ENCODE results near the gene PFKFB1. TPM values are rescaled to one million over a fixed set of nuclear protein-coding genes. Genes with fewer than 3 reads are reported as not detected.

Gene PFKFB1
- total RNA-seq, 1 experiment from 2014 or later, result 0.81 TPM

DNA sequence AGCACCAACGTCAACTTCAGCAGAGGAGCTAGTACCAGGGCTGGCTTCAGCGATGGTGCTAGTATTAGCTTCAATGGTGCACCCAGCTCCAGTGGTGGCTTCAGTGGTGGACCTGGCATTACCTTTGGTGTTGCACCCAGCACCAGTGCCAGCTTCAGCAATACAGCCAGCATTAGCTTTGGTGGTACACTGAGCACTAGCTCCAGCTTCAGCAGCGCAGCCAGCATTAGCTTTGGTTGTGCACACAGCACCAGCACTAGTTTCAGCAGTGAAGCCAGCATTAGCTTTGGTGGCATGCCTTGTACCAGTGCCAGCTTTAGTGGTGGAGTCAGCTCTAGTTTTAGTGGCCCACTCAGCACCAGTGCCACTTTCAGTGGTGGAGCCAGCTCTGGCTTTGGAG is 65.1 kb downstream of the PFKFB1 start:
- ATAC-seq, result no peak
- Histone ChIP-seq H3K4me1 (ENCODE audit: control insufficient read depth in 1 of 2, insufficient read depth in 2 of 2, low read length in 2 of 2) (no peaks in the 10 kb centered on the region), H4K20me1 (ENCODE audit: insufficient read depth) (no peaks in the 10 kb centered on the region), H3K4me3 (replicated peaks in 1 of 2; ENCODE audit: low read depth in 1 of 2, low read length in 2 of 2) (no peak overlapping the region), H3K9ac (ENCODE audit: low read length) (no peak overlapping the region), H2AFZ (ENCODE audit: low read depth, low read length, poor library complexity, severe bottlenecking) (no peak overlapping the region), H3K36me3 (ENCODE audit: control insufficient read depth in 1 of 2, insufficient read depth in 2 of 2, low read length in 2 of 2) (no peaks in the 10 kb centered on the region), H3K9me2 (ENCODE audit: insufficient read depth) (no peaks in the 10 kb centered on the region), H3K79me2 (ENCODE audit: insufficient read depth, low read length) (no peaks in the 10 kb centered on the region), H3K4me2 (ENCODE audit: low read length) (no peak overlapping the region), H3K9me3 (ENCODE audit: control insufficient read depth in 1 of 2, insufficient read depth in 1 of 2, low read depth in 1 of 2, low read length in 2 of 2) (no peaks in the 10 kb centered on the region), H3K27me3 (ENCODE audit: insufficient read depth, low read length) (no peaks in the 10 kb centered on the region), H3K27ac (ENCODE audit: low read depth, low read length) (no peak overlapping the region)
- ChIA-PET RAD21 (ENCODE audit: low non-redundant PET in 1 of 2, low total read pairs in 2 of 2, uncharacterized antibody in 2 of 2, unreplicated experiment in 2 of 2) (no interaction called here), CTCF (no interaction called here), POLR2A (no interaction called here)
- intact Hi-C loops (cut with micrococcal nuclease), result no loop called here
- no TSS peak for BruUV-seq (replicated peaks)
- TF ChIP-seq ZNF274 (IDR thresholded peaks at IDR 0.05; ENCODE audit: low read depth, low read length) (no peak), SIN3A (IDR thresholded peaks at IDR 0.05; ENCODE audit: low read depth) (no peak), EGR1 (IDR thresholded peaks at IDR 0.05; ENCODE audit: low read depth) (no peak), EZH2phosphoT487 (IDR thresholded peaks at IDR 0.05; ENCODE audit: borderline replicate concordance) (no peak), ELF1 (IDR thresholded peaks at IDR 0.05; ENCODE audit: borderline replicate concordance, low read depth) (no peak), TCF7L2 (IDR thresholded peaks at IDR 0.05; ENCODE audit: borderline replicate concordance, extremely low read depth, insufficient read depth, insufficient read length) (no peak), RAD21 (IDR thresholded peaks at IDR 0.05; ENCODE audit: low read depth) (no peak), EZH2 (IDR thresholded peaks at IDR 0.05) (no peak), CEBPB (IDR thresholded peaks at IDR 0.05; ENCODE audit: low read depth) (no peak), SP1 (IDR thresholded peaks at IDR 0.05; ENCODE audit: low read depth) (no peak), FOSL1 (IDR thresholded peaks at IDR 0.05; ENCODE audit: low read depth) (no peak), SRF (IDR thresholded peaks at IDR 0.05; ENCODE audit: low read depth) (no peak), YY1 (IDR thresholded peaks at IDR 0.05; ENCODE audit: extremely low read depth, insufficient replicate concordance, low read depth, low read length) (no peak), CBX3 (IDR thresholded peaks at IDR 0.05; ENCODE audit: low read depth) (no peak)
- TF ChIP-seq, protein P1, sequence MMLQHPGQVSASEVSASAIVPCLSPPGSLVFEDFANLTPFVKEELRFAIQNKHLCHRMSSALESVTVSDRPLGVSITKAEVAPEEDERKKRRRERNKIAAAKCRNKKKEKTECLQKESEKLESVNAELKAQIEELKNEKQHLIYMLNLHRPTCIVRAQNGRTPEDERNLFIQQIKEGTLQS (IDR thresholded peaks at IDR 0.05), result no peak
- TF ChIP-seq, protein P2, sequence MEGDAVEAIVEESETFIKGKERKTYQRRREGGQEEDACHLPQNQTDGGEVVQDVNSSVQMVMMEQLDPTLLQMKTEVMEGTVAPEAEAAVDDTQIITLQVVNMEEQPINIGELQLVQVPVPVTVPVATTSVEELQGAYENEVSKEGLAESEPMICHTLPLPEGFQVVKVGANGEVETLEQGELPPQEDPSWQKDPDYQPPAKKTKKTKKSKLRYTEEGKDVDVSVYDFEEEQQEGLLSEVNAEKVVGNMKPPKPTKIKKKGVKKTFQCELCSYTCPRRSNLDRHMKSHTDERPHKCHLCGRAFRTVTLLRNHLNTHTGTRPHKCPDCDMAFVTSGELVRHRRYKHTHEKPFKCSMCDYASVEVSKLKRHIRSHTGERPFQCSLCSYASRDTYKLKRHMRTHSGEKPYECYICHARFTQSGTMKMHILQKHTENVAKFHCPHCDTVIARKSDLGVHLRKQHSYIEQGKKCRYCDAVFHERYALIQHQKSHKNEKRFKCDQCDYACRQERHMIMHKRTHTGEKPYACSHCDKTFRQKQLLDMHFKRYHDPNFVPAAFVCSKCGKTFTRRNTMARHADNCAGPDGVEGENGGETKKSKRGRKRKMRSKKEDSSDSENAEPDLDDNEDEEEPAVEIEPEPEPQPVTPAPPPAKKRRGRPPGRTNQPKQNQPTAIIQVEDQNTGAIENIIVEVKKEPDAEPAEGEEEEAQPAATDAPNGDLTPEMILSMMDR (IDR thresholded peaks at IDR 0.05 in 2 of 3, conservative IDR thresholded peaks at IDR 0.05 in 1 of 3; ENCODE audit: borderline replicate concordance in 1 of 3, insufficient read depth in 1 of 3, low read depth in 2 of 3, low read length in 2 of 3), result no peak
- TF ChIP-seq, protein P3, sequence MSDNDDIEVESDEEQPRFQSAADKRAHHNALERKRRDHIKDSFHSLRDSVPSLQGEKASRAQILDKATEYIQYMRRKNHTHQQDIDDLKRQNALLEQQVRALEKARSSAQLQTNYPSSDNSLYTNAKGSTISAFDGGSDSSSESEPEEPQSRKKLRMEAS (IDR thresholded peaks at IDR 0.05), result no peak
- no peak for DNase-seq (ENCODE audit: low read depth, low spot score)

All from HCT116 (cell line).